AG09319 (cell line): ENCODE results near the gene SEC22A.

ENCODE experiments used
- DNase-seq: peaks from one replicate; pipeline ENCODE4 v3.0.0-alpha.2; 2010; ENCODE audit warnings: low read depth; ENCODE audit errors: extremely low read depth
- CTCF ChIP-seq: IDR thresholded peaks from 2 replicates; pipeline ENCODE4 v1.5.1; 2011; ENCODE audit warnings: low read depth, mild to moderate bottlenecking, inconsistent platforms, low read length, moderate library complexity

The SEC22A gene

GRCh38 chr3:123303976-123304560, 102.3 kb downstream of the SEC22A start:
- DNase-seq, result no peak
- TF ChIP-seq CTCF, result no peak

GRCh38 chr3:123305192-123305591, 103.4 kb downstream of the SEC22A start:
- DNase-seq, result no peak
- TF ChIP-seq CTCF, result no peak

- DNase-seq, result no peak
- TF ChIP-seq CTCF, result no peak
These were observed 105.3 kb downstream of the SEC22A start for GRCh38 chr3:123307064-123307463.

- no peak for DNase-seq
- no peak for TF ChIP-seq CTCF
These were observed 108.4 kb downstream of the SEC22A start for GRCh38 chr3:123310186-123310585.

- TF ChIP-seq CTCF, result no peak
- DNase-seq, result no peak
These were observed 109.0 kb downstream of the SEC22A start for GRCh38 chr3:123310741-123311140.

GRCh38 chr3:123311201-123311600, 109.5 kb downstream of the SEC22A start:
- no peak for TF ChIP-seq CTCF
- no peak for DNase-seq

- TF ChIP-seq CTCF, result no peak
- DNase-seq, result no peak
These were observed 110.9 kb downstream of the SEC22A start for GRCh38 chr3:123312331-123313265.
